GM18502 (cell line): ENCODE measurements around the gene ARHGAP22.

ENCODE experiments used
- ATAC-seq: cut with Tn5 transposase; IDR thresholded peaks from one replicate; pipeline ENCODE4 v1.9.1; 2021; ENCODE audit warnings: mild to moderate bottlenecking; ENCODE audit not compliant: unreplicated experiment, poor library complexity

Gene ARHGAP22

GRCh38 chr10:48634198-48634983 lies 29.5 kb upstream of the ARHGAP22 start:
- ATAC-seq: peak; percentile 92

- ATAC-seq: peak; percentile 45
Measured at GRCh38 chr10:48633381-48634197, 28.7 kb upstream of the ARHGAP22 start.

- ATAC-seq: no peak
Measured at GRCh38 chr10:48632166-48632565, 27.3 kb upstream of the ARHGAP22 start.

- ATAC-seq: no peak
Measured at GRCh38 chr10:48627984-48628609, 23.2 kb upstream of the ARHGAP22 start.

GRCh38 chr10:48626986-48627731 lies 22.3 kb upstream of the ARHGAP22 start:
- ATAC-seq: no peak

- ATAC-seq: no peak
Measured at GRCh38 chr10:48626447-48626846, 21.6 kb upstream of the ARHGAP22 start.

GRCh38 chr10:48625826-48626134 lies 20.9 kb upstream of the ARHGAP22 start:
- ATAC-seq: no peak

GRCh38 chr10:48623607-48624132 lies 18.8 kb upstream of the ARHGAP22 start:
- ATAC-seq: no peak

GRCh38 chr10:48623009-48623408 lies 18.1 kb upstream of the ARHGAP22 start:
- ATAC-seq: no peak

- no peak for ATAC-seq
Measured at GRCh38 chr10:48620719-48621118, 15.8 kb upstream of the ARHGAP22 start.

- ATAC-seq: no peak
Measured at GRCh38 chr10:48616436-48616835, 11.6 kb upstream of the ARHGAP22 start.

- peak; percentile 74 for ATAC-seq
Measured at GRCh38 chr10:48614481-48615390, 9.9 kb upstream of the ARHGAP22 start.

GRCh38 chr10:48613016-48613415 lies 8.1 kb upstream of the ARHGAP22 start:
- no peak for ATAC-seq

GRCh38 chr10:48612236-48612943 lies 7.5 kb upstream of the ARHGAP22 start:
- ATAC-seq: no peak

- no peak for ATAC-seq
Measured at GRCh38 chr10:48611133-48611532, 6.3 kb upstream of the ARHGAP22 start.

- ATAC-seq: no peak
Measured at GRCh38 chr10:48610585-48611093, 5.8 kb upstream of the ARHGAP22 start.

GRCh38 chr10:48609899-48610584 lies 5.2 kb upstream of the ARHGAP22 start:
- no peak for ATAC-seq

GRCh38 chr10:48609441-48609840 lies 4.6 kb upstream of the ARHGAP22 start:
- no peak for ATAC-seq
